Stimulated activated CD8-positive, alpha-beta memory T cell treated with anti-CD3 and anti-CD28 coated beads, Interleukin-7, amount 100 ng/mL, for 1 hour (primary cell): ENCODE data around the gene ACAT2.
"Not testable (repeated sequence)": the region's sequence is repeated elsewhere in the genome, so short reads cannot be mapped to it uniquely, and the experiment has no call there.

Experiments
- DNase-seq, 2 donors: peaks; one replicate each; pipeline ENCODE4 v3.0.0-alpha.2; 2020; ENCODE audit warnings: low read depth in 2 of 2

ACAT2 gene

DNA sequence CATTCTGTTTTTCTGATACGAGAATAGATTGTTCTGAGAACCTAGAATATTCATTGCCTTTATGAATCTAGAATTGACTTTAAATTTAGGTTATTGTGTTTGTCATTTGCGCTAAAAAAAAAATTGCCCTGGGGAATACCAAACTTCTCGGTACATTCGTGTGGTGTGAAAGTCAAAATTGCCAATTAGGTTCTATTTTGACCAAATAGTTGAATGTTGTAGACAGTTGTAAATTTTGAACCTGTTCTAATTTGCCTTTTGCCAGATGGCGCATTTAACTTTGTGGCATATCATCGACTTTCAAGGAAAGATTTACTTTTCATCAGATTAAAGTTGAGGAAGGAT is 31.5 kb upstream of the ACAT2 start:
- no peak for DNase-seq

DNA sequence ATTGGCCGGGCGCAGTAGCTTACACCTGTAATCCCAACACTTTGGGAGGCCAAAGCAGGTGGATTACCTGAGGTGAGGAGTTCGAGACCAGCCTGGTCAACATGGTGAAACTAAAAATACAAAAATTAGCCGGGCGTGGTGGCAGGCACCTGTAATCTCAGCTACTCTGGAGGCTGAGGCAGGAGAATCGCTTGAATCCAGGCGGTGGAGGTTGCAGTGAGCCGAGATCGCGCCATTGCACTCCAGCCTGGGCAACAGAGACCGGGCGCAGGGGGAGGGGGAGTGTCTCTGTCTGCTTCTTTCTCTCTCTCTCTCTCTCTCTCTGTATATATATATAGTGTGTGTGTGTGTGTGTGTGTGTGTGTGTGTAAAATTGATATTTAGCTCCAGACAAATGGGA is 29.3 kb upstream of the ACAT2 start:
- DNase-seq = not testable (repeated sequence)

DNA sequence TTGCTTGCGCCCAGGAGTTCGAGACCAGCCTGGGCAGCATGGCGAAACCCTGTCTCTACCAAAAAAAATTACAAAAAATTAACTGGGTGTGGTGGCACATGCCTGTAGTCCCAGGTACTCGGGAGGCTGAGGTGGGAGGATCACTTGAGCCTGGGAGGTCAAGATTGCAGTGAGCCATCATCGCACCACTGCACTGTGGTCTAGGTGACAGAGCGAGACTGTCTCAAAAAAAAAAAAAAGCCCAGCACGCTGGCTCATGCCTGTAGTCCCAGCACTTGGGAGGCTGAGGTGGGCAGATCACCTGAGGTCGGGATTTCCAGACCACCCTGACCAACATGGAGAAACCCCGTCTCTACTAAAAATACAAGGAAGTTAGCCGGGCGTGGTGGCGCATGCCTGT is 28.4 kb upstream of the ACAT2 start:
- DNase-seq = not testable (repeated sequence)

DNA sequence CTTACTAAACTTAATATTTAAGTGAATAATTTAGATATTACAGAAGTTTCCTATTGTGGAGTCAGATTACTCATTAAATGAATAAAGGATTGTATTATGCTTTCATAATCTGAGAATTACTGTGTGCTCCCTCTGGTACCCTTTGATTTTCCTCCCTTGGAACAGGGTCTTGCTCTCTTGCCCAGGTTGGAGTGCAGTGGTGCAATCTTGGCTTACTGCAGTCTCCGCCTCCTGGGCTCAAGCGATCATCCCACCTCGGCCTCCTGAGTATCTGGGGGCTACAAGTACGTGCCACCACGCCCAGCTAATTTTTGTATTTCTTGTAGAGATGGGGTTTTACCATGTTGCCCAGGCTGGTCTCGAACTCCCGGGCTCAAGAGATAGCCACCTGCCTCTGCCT is 24.9 kb upstream of the ACAT2 start:
- no peak for DNase-seq

DNA sequence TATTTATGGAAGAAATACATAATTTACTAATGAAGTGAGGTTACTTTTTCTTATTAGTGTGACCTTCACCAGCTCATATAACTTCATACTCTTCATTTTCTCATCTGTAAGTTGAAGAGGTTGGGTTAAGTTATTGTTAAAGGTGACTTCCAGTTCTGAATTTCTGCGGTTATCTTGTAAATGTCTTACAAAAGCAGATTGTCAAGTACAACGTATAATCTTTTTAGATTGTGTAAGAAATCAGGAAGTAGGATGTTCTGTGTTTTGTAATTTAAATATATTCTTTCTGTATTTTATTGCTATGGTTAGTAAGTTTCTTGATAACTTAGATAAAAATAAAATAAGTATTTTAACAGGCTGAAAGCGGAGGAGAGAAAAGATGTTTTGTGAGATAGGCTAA is 22.5 kb upstream of the ACAT2 start:
- no peak for DNase-seq

GRCh38 chr6:159742165-159742564 is 19.7 kb upstream of the ACAT2 start:
- no peak for DNase-seq

- DNase-seq = no peak
These were observed 16.8 kb upstream of the ACAT2 start for GRCh38 chr6:159745081-159745480.

- no peak for DNase-seq
These were observed 15.1 kb upstream of the ACAT2 start for GRCh38 chr6:159746759-159747158.

DNA sequence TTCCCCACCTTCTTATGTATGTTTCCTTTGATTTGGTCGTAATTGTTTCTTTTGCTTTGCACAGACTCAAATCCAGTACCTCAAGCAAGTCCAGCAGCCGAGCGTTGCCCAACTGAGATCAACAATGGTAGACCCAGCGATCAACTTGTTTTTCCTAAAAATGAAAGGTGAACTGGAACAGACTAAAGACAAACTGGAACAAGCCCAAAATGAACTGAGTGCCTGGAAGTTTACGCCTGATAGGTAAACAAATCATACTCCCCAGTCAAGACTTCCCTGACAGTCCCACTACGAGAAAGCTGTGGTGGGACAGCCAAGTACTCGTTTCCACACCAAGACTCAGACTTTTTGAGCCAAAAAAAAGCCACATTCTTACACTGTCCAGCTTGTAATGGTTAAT is 13.7 kb upstream of the ACAT2 start:
- DNase-seq = not testable (repeated sequence)

- DNase-seq = no peak
These were observed 10.4 kb upstream of the ACAT2 start for GRCh38 chr6:159751448-159751847.

- no peak for DNase-seq
These were observed 8.6 kb upstream of the ACAT2 start for GRCh38 chr6:159753081-159753872.

- DNase-seq = no peak
These were observed 7.4 kb upstream of the ACAT2 start for GRCh38 chr6:159754401-159754800.

- no peak for DNase-seq
These were observed 6.6 kb upstream of the ACAT2 start for GRCh38 chr6:159754959-159755914.

DNA sequence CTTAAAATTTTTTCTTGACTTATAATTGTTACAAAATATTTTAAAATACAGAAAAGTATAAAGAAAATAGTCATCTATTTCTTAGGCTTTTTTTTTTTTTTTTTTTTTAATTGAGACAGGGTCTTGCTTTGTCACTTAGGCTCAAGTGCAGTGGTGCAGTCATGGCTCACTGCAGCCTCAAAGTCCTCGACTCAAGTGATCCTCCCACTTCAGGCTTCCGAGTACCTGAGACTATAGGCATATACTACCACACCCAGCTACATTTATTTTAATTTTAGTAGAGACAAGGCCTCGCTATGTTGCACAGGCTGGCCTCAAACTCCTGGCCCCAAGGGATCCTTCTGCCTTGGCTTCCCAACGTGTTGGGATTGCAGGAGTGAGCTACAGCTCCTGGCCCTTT is 5.3 kb upstream of the ACAT2 start:
- DNase-seq = no peak

DNA sequence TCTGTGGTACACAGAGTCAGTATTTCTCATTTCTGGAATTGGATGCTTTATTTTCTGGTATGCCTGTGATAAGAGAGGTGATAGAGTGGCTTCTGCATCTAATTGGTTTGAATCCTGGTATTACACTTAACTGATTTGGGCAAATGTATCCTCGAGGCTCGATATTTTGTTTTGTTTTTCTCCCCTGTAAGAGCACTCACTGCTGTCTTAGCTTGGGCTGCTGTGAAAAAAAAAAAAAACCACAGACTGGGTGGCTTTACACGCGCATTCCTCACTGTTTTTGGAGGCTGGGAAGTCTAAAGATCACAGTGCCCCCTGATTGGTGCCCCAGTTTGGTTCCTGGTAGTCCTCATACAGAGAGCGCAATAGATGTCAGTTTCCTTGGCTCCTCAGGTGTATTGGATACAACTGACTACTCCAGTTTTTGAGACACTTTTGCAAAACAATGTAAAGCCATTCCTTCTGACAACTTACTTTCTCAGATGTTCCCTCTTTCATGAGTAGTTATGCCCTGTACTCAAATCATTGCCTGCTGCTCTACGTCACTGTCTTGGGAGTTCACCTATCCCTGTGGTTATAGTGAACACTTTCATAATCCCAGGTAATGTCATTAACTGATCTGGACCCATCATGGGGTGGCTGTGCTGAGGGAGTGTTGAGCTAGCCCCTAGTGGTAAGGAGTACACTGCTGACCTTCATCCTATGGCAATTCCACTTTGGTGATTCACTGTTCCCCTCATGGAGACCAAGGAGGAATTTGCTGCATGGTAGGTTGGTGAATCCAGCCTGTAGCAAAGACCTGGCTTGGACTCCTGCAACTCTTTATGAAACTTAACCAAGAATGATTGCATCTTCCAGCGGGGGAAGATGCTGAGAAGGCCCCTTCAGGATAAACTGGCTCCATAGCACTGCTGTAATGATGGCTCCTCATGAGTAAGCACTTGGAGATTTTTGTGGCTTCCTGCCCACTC is 3.5 kb upstream of the ACAT2 start:
- DNase-seq = no peak

GRCh38 chr6:159759645-159760044 is 2.2 kb upstream of the ACAT2 start:
- no peak for DNase-seq

- DNase-seq = no peak
These were observed 1.2 kb upstream of the ACAT2 start for GRCh38 chr6:159760602-159761057.

GRCh38 chr6:159761129-159761872 is 544 bp upstream of the ACAT2 start:
- no peak for DNase-seq

- no peak for DNase-seq
These were observed 942 bp downstream of the ACAT2 start for GRCh38 chr6:159762681-159763293.

DNA sequence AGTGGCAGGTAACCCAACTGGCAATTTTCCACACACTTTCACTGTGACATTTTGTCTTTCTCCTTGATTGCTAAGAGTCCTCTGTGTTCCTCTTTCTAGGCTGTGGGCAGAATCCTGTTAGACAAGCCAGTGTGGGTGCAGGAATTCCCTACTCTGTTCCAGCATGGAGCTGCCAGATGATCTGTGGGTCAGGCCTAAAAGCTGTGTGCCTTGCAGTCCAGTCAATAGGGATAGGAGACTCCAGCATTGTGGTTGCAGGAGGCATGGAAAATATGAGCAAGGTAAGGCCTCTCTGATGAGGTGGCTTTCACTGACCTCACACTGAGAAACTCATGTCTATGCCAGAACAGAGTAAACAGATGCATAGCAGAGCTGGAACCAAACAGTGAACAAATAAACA is 5.1 kb downstream of the ACAT2 start:
- no peak for DNase-seq

DNA sequence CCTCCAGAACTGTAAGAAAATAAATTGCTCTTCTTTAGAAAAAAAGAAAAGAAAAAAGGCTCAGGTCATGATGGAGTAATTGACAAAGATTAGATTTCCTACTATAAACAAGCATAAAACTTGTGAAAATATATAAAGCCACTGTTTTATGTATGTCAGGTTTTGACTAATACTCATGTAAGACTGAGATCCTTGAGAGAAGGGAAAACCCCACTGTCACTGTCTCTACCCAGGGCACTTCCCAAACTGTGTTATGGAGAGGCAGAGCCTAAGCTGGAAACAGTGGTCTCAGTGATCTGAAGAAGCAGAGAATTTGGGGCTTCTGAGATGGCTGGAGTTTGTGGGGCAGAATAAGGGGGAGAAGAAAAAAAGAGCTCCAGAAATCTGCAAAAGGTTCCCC is 7.6 kb downstream of the ACAT2 start:
- DNase-seq = no peak
